Omental fat pad (tissue), 4 donors: ENCODE data around the gene RILPL2. TPM values are rescaled to one million over a fixed set of nuclear protein-coding genes. Genes with fewer than 3 reads are reported as not detected.

ENCODE experiments used
- ATAC-seq: fragments of 150-250 bp; one replicate; pipeline ENCODE4 v1.9.1; 2016; ENCODE audit warnings: mild to moderate bottlenecking, moderate library complexity; ENCODE audit not compliant: low FRiP score
- DNase-seq: peaks from one replicate; pipeline ENCODE4 v3.0.0-alpha.2; 2019; ENCODE audit warnings: low spot score
- CTCF ChIP-seq, 3 donors: fragments of 450-650 bp; IDR thresholded peaks; one replicate each; pipeline ENCODE4 v1.5.1; 2016 to 2017; ENCODE audit warnings: antibody characterized with exemption in 3 of 3, mild to moderate bottlenecking in 3 of 3, moderate library complexity in 2 of 3
- total RNA-seq, 4 donors: library from RNA; depleted of rRNA; stranded (reverse); fragments of >200 nt; gene quantifications; one replicate each; pipeline ENCODE4 v1.1.0, GENCODE V29; 2016

The RILPL2 gene
- total RNA-seq, 4 donors from 2014 or later = 8.9 to 12.7 (median 10.1) TPM

- DNase-seq (no peak), ATAC-seq (no peak)
These were observed 13.4 kb upstream of the RILPL2 start for GRCh38 chr12:123449856-123450255.

GRCh38 chr12:123449249-123449733, 12.8 kb upstream of the RILPL2 start:
- no peak for TF ChIP-seq CTCF (IDR thresholded peaks at IDR 0.05)
- no peak for ATAC-seq
- no peak for DNase-seq

More at GRCh38 chr12:123449856-123450255, 13.4 kb upstream of the RILPL2 start:
- no peak for TF ChIP-seq CTCF (IDR thresholded peaks at IDR 0.05)

- no peak for TF ChIP-seq CTCF (IDR thresholded peaks at IDR 0.05)
- DNase-seq (no peak), ATAC-seq (no peak)
These were observed 9.8 kb upstream of the RILPL2 start for GRCh38 chr12:123446333-123446713.

GRCh38 chr12:123445388-123446332, 9.2 kb upstream of the RILPL2 start:
- no peak for DNase-seq
- TF ChIP-seq CTCF (IDR thresholded peaks at IDR 0.05) = no peak

GRCh38 chr12:123444092-123445026, 7.9 kb upstream of the RILPL2 start:
- ATAC-seq (peak; percentile 78), DNase-seq (no peak)
- no peak for TF ChIP-seq CTCF (IDR thresholded peaks at IDR 0.05)

More at GRCh38 chr12:123445388-123446332, 9.2 kb upstream of the RILPL2 start:
- peak; percentile 57 for ATAC-seq

GRCh38 chr12:123442774-123443173, 6.3 kb upstream of the RILPL2 start:
- TF ChIP-seq CTCF (IDR thresholded peaks at IDR 0.05) = no peak
- no peak for DNase-seq
- no peak for ATAC-seq
